Vagina (tissue), 2 donors: Measurements from ENCODE around the gene BRMS1L.

Experiments
- POLR2A ChIP-seq, 2 donors: fragments of 450-650 bp; IDR thresholded peaks; one replicate each; pipeline ENCODE4 v1.6.1; 2017; ENCODE audit warnings: antibody characterized with exemption in 2 of 2, mild to moderate bottlenecking in 2 of 2, moderate library complexity in 2 of 2
- TF ChIP-seq, protein P1 (sequence below), 3 experiments: fragments of 450-650 bp in 2 of 3; fragments of 200-600 bp in 1 of 3; sonication (generic) in 1 of 3; IDR thresholded peaks; one replicate each; pipeline ENCODE4 v1.5.1; 2017 to 2019; ENCODE audit warnings: antibody characterized with exemption in 3 of 3, mild to moderate bottlenecking in 2 of 3, moderate library complexity in 2 of 3

GRCh38 chr14:35847636-35848035, 21.5 kb downstream of the BRMS1L start:
- no peak for TF ChIP-seq POLR2A (IDR thresholded peaks at IDR 0.05)
- TF ChIP-seq, protein P1, sequence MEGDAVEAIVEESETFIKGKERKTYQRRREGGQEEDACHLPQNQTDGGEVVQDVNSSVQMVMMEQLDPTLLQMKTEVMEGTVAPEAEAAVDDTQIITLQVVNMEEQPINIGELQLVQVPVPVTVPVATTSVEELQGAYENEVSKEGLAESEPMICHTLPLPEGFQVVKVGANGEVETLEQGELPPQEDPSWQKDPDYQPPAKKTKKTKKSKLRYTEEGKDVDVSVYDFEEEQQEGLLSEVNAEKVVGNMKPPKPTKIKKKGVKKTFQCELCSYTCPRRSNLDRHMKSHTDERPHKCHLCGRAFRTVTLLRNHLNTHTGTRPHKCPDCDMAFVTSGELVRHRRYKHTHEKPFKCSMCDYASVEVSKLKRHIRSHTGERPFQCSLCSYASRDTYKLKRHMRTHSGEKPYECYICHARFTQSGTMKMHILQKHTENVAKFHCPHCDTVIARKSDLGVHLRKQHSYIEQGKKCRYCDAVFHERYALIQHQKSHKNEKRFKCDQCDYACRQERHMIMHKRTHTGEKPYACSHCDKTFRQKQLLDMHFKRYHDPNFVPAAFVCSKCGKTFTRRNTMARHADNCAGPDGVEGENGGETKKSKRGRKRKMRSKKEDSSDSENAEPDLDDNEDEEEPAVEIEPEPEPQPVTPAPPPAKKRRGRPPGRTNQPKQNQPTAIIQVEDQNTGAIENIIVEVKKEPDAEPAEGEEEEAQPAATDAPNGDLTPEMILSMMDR (IDR thresholded peaks at IDR 0.05): no peak
